ENCODE measurements around the gene IRF8. TPM values are rescaled to one million over a fixed set of nuclear protein-coding genes. Genes with fewer than 3 reads are reported as not detected.

Gene IRF8
- total RNA-seq, 4 donors from 2014 or later: 1.4 to 13.0 (median 8.8) TPM; not detected in 1

DNA sequence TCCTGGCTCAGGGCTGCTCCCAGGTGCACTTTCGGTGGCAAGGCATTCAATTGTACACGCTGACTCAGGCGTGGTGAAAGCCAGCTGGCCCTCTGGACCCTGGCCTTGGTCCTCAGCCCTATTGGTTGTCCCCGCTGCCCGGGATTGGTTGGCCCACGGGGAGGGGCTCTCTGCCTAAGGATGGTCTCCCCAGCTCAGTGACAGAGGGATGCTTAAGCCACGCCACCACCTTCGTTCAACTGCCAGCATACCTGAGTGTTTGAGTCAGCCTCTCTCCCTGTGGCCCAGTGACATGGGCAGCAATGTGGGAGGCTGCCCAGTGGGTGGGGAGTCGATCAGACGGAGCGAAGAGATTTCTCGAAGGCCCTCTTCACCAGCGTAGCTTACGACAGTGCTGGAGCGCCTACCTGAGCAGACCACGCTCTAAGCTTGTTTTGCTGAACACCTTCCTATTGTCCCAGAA is 30.3 kb downstream of the IRF8 start:
- TF ChIP-seq POLR2A (IDR thresholded peaks at IDR 0.05) (no peak), CTCF (IDR thresholded peaks at IDR 0.05) (no peak)
- Histone ChIP-seq H3K9me3 (no peaks in the 10 kb centered on the region), H3K36me3 (no peaks in the 10 kb centered on the region), H3K27ac (no peak overlapping the region), H3K4me3 (no peak overlapping the region), H3K27me3 (peaks cover 0 to 89% (median 0%) of the 10 kb centered on the region in 4 donors), H3K4me1 (peaks cover 0 to 26% (median 2%) of the 10 kb centered on the region in 3 donors)
- intact Hi-C loops (cut with DNase I): no loop called here
- DNase-seq: no peak
- WGBS, 2 donors: 40 to 79% methylated on average over 1 to 9 of the region's 16 CpGs

GRCh38 chr16:85930301-85930700 is 31.3 kb downstream of the IRF8 start:
- 72 to 80% methylated on average over 10 to 13 of the region's 15 CpGs for WGBS, 2 donors
- Histone ChIP-seq H3K4me3 (no peak overlapping the region), H3K27ac (no peak overlapping the region), H3K9me3 (no peaks in the 10 kb centered on the region), H3K36me3 (no peaks in the 10 kb centered on the region), H3K4me1 (peaks cover 0 to 16% (median 0%) of the 10 kb centered on the region in 3 donors), H3K27me3 (peaks cover 0 to 96% (median 0%) of the 10 kb centered on the region in 4 donors)
- no peak for DNase-seq
- intact Hi-C loops (cut with DNase I): no loop called here
- TF ChIP-seq POLR2A (IDR thresholded peaks at IDR 0.05) (no peak), CTCF (IDR thresholded peaks at IDR 0.05) (no peak)

- H3K4me3 ChIP-seq: no peak overlapping the region
- no peak for DNase-seq
- H3K36me3 ChIP-seq: no peaks in the 10 kb centered on the region
- 69 to 78% methylated on average over 8 to 14 of the region's 23 CpGs for WGBS, 2 donors
- TF ChIP-seq POLR2A (IDR thresholded peaks at IDR 0.05) (no peak), CTCF (IDR thresholded peaks at IDR 0.05) (no peak)
- H3K9me3 ChIP-seq: no peaks in the 10 kb centered on the region
- H3K27me3 ChIP-seq: peaks cover 0 to 95% (median 0%) of the 10 kb centered on the region in 4 donors
- peaks cover 0 to 14% (median 0%) of the 10 kb centered on the region in 3 donors for H3K4me1 ChIP-seq
- no peak overlapping the region for H3K27ac ChIP-seq
- intact Hi-C loops (cut with DNase I): no loop called here
Observed at GRCh38 chr16:85931596-85932402, 32.8 kb downstream of the IRF8 start.

DNA sequence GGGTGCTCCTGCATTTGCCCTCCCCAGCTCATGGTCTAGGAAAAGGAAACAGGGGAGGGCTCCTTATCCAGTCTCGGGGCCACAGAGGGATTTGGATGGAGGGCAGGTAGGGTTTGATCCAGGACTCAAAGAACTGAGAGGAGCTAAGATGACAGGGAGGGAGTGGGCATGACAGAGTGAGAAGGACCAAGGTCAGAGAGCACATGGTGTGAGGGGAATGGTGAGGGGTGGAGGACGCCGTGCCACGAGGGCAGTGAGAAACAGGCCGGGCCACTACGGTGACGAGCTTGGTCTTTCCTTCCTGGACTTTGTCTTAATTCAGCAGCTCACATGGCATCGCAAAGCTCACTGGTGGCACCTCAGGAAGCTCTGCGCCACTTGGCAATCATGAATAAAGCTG is 35.2 kb downstream of the IRF8 start:
- no peaks in the 10 kb centered on the region for H3K36me3 ChIP-seq
- intact Hi-C loops (cut with DNase I): no loop called here
- TF ChIP-seq CTCF (IDR thresholded peaks at IDR 0.05) (no peak), POLR2A (IDR thresholded peaks at IDR 0.05) (no peak)
- H3K9me3 ChIP-seq: no peaks in the 10 kb centered on the region
- WGBS, 2 donors: 82 to 86% methylated on average over 8 to 9 of the region's 9 CpGs
- DNase-seq: no peak
- H3K4me3 ChIP-seq: no peak overlapping the region
- no peaks in the 10 kb centered on the region for H3K4me1 ChIP-seq
- H3K27ac ChIP-seq: no peak overlapping the region
- H3K27me3 ChIP-seq: peaks cover 0 to 94% (median 0%) of the 10 kb centered on the region in 4 donors

DNA sequence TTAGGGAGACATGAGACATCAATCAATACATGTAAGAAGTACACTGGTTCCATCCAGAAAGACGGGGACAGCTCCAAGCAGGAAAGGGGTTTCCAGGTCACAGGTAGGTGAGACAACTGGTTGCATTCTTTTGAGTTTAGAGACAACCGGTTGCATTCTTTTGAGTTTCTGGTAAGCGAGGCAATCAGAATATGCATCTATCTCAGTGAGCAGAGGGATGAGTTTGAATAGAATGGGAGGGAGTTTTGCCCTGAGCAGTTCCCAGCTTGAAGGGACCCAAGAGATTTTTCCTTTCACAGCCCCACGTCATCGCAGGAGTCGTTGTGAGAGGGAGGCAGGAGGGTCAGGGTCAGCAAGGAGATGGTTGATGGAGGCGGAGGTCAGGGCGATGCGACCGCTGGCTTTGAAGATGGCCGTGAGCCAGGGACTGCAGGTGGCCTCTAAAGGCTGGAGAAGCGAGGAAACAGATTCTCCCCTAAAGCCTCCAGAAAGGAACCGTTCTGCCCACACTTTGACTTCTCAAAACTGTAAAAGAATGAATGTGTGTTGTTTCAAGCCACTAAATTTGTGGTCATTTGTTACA is 36.5 kb downstream of the IRF8 start:
- 44 to 53% methylated on average over 8 to 13 of the region's 13 CpGs for WGBS, 2 donors
- no peaks in the 10 kb centered on the region for H3K9me3 ChIP-seq

More for the DNA sequence above, 36.5 kb downstream of the IRF8 start:
- no peak for TF ChIP-seq CTCF (IDR thresholded peaks at IDR 0.05)
- TF ChIP-seq POLR2A (IDR thresholded peaks at IDR 0.05): no peak
- intact Hi-C loops (cut with DNase I): no loop called here
- Histone ChIP-seq H3K4me3 (no peak overlapping the region), H3K4me1 (no peaks in the 10 kb centered on the region), H3K27me3 (peaks cover 0 to 93% (median 0%) of the 10 kb centered on the region in 4 donors), H3K27ac (peak overlapping the region in 2 of 4 donors; percentile 16 to 33), H3K36me3 (no peaks in the 10 kb centered on the region)
- DNase-seq: no peak
